Fibroblast of mammary gland (primary cell): Measurements from ENCODE around the gene WDR37.
A peak's percentile ranks its signal among the peaks of the same experiment; 100 is the strongest.

Source experiments
- DNase-seq: peaks from one replicate; pipeline ENCODE4 v3.0.0-alpha.2; 2010; ENCODE audit warnings: low read depth
- H3K4me3 ChIP-seq: 2 replicates; pipeline ENCODE4 v1.5.1; 2011; ENCODE audit warnings: low read depth, mild to moderate bottlenecking, low read length, moderate library complexity; ENCODE audit not compliant: control insufficient read depth
- TF ChIP-seq, protein P1 (sequence below): conservative IDR thresholded peaks from 2 replicates; pipeline ENCODE4 v1.5.1; 2011; ENCODE audit warnings: low read depth, low read length, inconsistent platforms; ENCODE audit not compliant: control insufficient read depth, insufficient read depth

Gene WDR37

DNA sequence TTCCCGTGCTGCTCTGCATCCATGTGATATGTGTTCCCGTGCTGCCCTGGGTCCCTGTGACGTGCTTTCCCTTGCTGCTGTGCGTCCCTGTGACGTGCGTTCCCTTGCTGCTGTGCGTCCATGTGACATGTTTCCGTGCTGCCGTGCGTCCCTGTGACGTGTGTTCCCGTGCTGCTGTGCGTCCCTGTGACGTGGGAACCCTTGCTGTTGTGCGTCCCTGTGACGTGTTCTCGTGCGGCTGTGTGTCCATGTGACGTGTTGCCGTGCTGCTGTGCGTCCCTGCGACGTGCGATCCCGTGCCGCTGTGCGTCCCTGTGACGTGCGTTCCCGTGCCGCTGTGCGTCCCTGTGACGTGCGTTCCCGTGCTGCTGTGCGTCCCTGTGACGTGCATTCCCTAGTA, 45.8 kb downstream of the WDR37 start:
- no peak overlapping the region for H3K4me3 ChIP-seq
- TF ChIP-seq, protein P1, sequence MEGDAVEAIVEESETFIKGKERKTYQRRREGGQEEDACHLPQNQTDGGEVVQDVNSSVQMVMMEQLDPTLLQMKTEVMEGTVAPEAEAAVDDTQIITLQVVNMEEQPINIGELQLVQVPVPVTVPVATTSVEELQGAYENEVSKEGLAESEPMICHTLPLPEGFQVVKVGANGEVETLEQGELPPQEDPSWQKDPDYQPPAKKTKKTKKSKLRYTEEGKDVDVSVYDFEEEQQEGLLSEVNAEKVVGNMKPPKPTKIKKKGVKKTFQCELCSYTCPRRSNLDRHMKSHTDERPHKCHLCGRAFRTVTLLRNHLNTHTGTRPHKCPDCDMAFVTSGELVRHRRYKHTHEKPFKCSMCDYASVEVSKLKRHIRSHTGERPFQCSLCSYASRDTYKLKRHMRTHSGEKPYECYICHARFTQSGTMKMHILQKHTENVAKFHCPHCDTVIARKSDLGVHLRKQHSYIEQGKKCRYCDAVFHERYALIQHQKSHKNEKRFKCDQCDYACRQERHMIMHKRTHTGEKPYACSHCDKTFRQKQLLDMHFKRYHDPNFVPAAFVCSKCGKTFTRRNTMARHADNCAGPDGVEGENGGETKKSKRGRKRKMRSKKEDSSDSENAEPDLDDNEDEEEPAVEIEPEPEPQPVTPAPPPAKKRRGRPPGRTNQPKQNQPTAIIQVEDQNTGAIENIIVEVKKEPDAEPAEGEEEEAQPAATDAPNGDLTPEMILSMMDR: no peak

DNA sequence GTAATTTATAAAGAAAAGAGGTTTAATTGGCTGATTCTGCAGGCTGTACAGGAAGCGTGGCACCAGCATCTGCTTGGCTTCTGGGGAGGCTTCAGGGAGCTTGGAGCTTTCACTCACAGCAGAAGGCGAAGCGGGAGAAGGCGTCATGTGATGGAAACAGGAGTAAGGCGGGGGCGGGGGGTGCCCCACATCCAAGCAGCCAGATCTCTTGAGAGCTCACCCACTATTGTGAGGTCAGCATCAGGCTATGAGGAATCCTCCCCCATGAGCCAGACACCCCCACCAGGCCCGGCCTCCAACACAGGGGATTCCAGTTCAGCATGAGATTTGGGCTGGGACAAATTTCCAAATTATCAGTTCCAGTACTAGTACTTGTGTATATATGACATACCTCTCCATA, 46.2 kb downstream of the WDR37 start:
- TF ChIP-seq, protein P1: no peak
- DNase-seq: peak; percentile 22
- no peak overlapping the region for H3K4me3 ChIP-seq

More for the DNA sequence above, 45.8 kb downstream of the WDR37 start:
- no peak for DNase-seq

DNA sequence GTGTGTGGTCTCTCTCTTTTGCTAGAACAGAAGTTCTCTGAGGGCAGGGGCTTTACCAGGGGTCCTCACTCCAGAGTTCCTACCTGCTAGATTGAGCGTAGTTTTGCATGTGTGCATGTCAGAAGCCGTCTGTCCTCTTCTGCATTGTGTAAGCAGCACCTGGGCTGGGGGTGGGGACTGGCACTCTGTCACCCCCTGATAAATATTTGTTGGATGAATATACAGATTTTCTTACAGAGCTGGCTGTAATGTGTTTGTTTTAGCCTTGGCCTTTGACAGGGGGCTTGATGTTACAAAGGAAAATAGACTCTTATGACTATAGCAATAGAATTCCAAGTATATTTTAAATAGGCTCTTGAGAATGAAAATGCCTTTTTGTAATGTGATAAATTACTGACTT, 46.6 kb downstream of the WDR37 start:
- no peak for DNase-seq
- no peak overlapping the region for H3K4me3 ChIP-seq
- TF ChIP-seq, protein P1: no peak

DNA sequence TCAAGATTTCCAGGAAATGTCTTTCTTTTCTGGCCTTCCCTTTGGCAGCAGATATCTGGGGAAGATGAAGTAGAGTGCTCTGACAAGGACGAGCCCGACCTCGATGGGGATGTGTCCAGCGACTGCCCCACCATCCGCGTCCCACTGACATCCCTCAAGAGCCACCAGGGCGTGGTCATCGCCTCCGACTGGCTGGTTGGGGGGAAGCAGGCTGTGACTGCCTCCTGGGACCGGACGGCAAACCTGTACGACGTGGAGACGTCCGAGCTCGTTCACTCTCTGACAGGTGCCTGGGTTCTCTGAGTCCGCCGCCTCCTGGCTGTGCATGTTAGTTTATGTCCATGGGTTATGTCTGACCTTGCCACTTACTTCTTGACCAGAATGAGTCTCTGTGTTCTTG, 47.4 kb downstream of the WDR37 start:
- TF ChIP-seq, protein P1: no peak
- DNase-seq: no peak
- H3K4me3 ChIP-seq: no peak overlapping the region

DNA sequence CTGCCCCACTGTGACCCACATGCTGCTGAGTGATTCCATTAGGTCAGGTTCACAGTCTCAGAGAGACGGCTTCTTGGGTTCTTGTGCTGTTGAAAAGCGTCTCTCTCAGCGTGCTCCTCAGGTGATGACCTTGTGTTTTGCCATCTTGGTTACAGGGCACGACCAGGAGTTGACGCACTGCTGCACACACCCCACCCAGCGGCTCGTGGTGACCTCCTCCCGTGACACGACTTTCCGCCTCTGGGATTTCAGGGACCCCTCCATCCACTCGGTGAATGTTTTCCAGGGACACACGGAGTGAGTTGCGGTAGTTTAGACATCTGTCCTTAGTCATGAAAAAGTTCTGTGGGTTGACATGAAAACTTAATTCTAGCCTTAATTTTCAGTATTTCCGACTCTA, 48.8 kb downstream of the WDR37 start:
- TF ChIP-seq, protein P1: no peak
- DNase-seq: no peak

DNA sequence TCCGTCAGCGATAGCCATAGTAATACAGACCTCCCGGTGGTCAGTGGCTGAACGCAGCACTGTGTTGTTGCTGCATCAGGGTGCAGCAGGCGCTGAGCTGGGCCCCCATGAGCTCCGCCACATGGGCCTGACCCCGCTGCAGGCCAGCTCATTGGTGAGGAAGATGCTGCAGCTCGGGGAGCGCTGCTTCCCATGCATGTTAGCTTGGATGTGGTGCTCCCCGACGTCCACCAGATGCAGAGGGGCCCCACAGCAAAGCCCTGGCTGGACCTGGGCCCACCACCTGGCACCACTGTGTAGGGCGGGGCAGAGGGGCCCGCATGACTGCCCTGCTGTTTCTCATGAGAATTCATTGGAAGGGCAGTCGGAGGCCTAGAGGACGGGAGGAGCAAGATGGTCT, 50.8 kb downstream of the WDR37 start:
- no peak for DNase-seq
- TF ChIP-seq, protein P1: no peak
- no peak overlapping the region for H3K4me3 ChIP-seq

More for the DNA sequence above, 48.8 kb downstream of the WDR37 start:
- no peak overlapping the region for H3K4me3 ChIP-seq

DNA sequence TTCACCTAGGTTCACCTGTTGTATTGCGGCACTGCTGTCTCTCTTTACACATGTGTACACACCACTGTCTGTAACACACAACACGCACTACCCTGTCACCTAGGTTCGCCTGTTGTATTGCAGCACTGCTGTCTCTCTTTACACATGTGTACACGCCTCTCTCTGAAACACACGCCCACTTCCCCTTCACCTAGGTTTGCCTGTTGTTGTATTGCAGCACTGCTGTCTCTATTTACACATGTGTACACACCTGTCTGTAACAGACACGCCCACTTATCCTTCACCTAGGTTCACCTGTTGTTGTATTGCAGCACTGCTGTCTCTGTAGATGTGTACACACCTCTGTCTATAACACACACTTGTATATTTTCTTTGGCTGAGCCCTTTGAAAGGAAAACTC, 51.5 kb downstream of the WDR37 start:
- no peak for DNase-seq
- TF ChIP-seq, protein P1: no peak
- no peak overlapping the region for H3K4me3 ChIP-seq
